Parathyroid adenoma (tissue), 2 donors: ENCODE measurements around the gene IQCB1.
"Not testable (repeated sequence)": the region's sequence is repeated elsewhere in the genome, so short reads cannot be mapped to it uniquely, and the experiment has no call there.

ENCODE experiments used
- H2AFZ ChIP-seq: fragments of 300-600 bp; sonication (generic); one replicate; pipeline ENCODE4 v1.7.0; 2017; ENCODE audit warnings: antibody characterized with exemption, mild to moderate bottlenecking
- H3K27ac ChIP-seq: fragments of 300-600 bp; sonication (generic); one replicate; pipeline ENCODE4 v1.7.0; 2017
- H3K27me3 ChIP-seq: fragments of 300-600 bp; sonication (generic); one replicate; pipeline ENCODE4 v1.7.0; 2017; ENCODE audit warnings: low read length; ENCODE audit not compliant: control insufficient read depth, insufficient read depth
- H3K36me3 ChIP-seq: fragments of 300-600 bp; sonication (generic); one replicate; pipeline ENCODE4 v1.7.0; 2017; ENCODE audit warnings: low read length; ENCODE audit not compliant: control insufficient read depth, insufficient read depth
- H3K4me1 ChIP-seq: fragments of 300-600 bp; sonication (generic); one replicate; pipeline ENCODE4 v1.7.0; 2017; ENCODE audit warnings: control low read depth
- H3K4me2 ChIP-seq: fragments of 300-600 bp; sonication (generic); one replicate; pipeline ENCODE4 v1.7.0; 2017; ENCODE audit warnings: low read length
- H3K4me3 ChIP-seq: fragments of 300-600 bp; sonication (generic); one replicate; pipeline ENCODE4 v1.7.0; 2017; ENCODE audit warnings: low read depth, low read length
- H3K79me2 ChIP-seq: fragments of 300-600 bp; sonication (generic); one replicate; pipeline ENCODE4 v1.7.0; 2017; ENCODE audit warnings: control low read depth
- H3K9ac ChIP-seq: fragments of 300-600 bp; sonication (generic); one replicate; pipeline ENCODE4 v1.7.0; 2017; ENCODE audit warnings: mild to moderate bottlenecking
- H3K9me3 ChIP-seq: fragments of 300-600 bp; sonication (generic); one replicate; pipeline ENCODE4 v1.7.0; 2017; ENCODE audit warnings: low read length; ENCODE audit not compliant: control insufficient read depth
- TF ChIP-seq, protein P1 (sequence below): fragments of 300-600 bp; sonication (generic); IDR thresholded peaks from one replicate; pipeline ENCODE4 v1.7.0; 2017; ENCODE audit warnings: antibody characterized with exemption, mild to moderate bottlenecking
- donor health status: primary hyperparathyroidism.

IQCB1 gene

DNA sequence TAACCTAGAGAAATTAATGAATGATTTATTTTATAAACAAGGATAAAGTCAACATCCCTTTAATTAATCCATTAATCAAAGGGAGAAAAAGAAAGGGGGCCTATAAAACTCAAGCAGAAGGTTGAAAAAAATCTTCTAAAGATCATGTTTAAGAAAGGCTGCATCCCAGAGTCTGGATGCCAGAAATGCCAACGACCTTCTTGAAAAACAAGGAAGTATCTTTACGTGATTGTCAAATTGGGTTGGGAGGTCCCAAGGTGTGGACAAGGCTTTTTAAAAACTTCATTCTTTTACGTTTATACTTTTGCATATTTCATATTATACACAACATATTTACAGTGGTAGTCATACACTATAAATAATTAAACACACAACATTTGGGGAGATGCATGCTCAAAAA is 86.9 kb downstream of the IQCB1 start:
- no peak overlapping the region for H3K27ac ChIP-seq
- H3K36me3 ChIP-seq: no peaks in the 10 kb centered on the region
- H2AFZ ChIP-seq: no peak overlapping the region
- H3K4me3 ChIP-seq: peak overlapping the region; percentile 92
- no peaks in the 10 kb centered on the region for H3K9me3 ChIP-seq
- H3K9ac ChIP-seq: no peak overlapping the region
- TF ChIP-seq, protein P1, sequence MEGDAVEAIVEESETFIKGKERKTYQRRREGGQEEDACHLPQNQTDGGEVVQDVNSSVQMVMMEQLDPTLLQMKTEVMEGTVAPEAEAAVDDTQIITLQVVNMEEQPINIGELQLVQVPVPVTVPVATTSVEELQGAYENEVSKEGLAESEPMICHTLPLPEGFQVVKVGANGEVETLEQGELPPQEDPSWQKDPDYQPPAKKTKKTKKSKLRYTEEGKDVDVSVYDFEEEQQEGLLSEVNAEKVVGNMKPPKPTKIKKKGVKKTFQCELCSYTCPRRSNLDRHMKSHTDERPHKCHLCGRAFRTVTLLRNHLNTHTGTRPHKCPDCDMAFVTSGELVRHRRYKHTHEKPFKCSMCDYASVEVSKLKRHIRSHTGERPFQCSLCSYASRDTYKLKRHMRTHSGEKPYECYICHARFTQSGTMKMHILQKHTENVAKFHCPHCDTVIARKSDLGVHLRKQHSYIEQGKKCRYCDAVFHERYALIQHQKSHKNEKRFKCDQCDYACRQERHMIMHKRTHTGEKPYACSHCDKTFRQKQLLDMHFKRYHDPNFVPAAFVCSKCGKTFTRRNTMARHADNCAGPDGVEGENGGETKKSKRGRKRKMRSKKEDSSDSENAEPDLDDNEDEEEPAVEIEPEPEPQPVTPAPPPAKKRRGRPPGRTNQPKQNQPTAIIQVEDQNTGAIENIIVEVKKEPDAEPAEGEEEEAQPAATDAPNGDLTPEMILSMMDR: no peak
- H3K79me2 ChIP-seq: peaks cover 31% of the 10 kb centered on the region
- peak overlapping the region; percentile 79 for H3K4me2 ChIP-seq
- H3K4me1 ChIP-seq: peaks cover 13% of the 10 kb centered on the region
- H3K27me3 ChIP-seq: no peaks in the 10 kb centered on the region

DNA sequence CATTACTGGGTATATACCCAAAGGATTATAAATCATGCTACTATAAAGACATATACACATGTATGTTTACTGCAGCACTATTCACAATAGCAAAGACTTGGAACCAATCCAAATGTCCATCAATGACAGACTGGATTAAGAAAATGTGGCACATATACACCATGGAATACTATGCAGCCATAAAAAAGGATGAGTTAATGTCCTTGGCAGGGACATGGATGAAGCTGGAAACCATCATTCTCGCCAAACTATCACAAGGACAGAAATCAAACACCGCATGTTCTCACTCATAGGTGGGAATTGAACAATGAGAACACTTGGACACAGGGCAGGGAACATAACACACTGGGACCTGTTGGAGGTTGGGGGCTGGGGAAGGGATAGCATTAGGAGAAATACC is 91.8 kb downstream of the IQCB1 start:
- H3K4me3 ChIP-seq, H3K36me3 ChIP-seq, H3K9ac ChIP-seq, H3K4me1 ChIP-seq, H3K9me3 ChIP-seq, H2AFZ ChIP-seq, H3K27me3 ChIP-seq, H3K27ac ChIP-seq, H3K4me2 ChIP-seq: not testable (repeated sequence)
- H3K79me2 ChIP-seq: peaks cover 60% of the 10 kb centered on the region

DNA sequence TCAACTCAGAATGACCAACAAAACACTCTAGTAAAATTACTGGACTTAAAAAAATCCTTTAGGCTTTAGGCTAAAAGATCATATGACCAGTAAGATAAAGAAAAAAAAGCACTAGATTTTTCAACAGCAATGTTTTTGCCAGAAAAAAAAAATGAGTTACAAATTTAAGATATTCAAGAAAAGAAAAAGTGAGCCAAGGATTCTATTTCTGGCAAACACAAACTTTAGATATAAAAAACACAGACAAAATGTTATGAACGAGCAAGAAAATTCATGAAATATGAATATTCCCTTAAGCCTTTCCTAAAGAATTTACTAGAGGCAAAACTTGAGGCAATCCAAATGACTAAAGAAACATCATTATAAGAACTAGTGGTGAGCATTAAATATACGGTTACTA is 94.0 kb downstream of the IQCB1 start:
- Histone ChIP-seq H3K27me3 (no peaks in the 10 kb centered on the region), H3K4me3 (no peak overlapping the region), H3K27ac (no peak overlapping the region), H3K9me3 (no peaks in the 10 kb centered on the region), H3K4me1 (peaks cover 2% of the 10 kb centered on the region), H3K36me3 (no peaks in the 10 kb centered on the region), H3K4me2 (no peak overlapping the region), H2AFZ (no peak overlapping the region), H3K79me2 (peaks cover 68% of the 10 kb centered on the region), H3K9ac (no peak overlapping the region)
- TF ChIP-seq, protein P1: no peak

DNA sequence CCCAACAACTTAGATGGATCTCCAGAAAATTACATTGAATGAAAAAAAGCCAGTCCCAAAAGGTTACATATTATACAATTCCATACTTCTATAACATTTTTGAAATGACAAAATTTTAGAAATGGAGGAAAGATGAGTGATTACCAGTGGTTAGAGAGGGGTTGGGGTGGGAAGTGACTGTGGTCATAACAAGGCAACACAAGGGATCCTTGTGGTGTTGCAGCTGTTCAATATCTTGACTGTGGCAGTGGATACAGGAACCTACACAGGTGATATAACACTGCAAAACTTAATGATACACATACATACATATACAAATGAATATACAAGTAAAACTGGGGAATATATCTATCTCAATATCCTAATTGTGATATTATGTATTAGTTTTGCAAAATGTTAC is 95.0 kb downstream of the IQCB1 start:
- TF ChIP-seq, protein P1: no peak
- Histone ChIP-seq H3K36me3 (no peaks in the 10 kb centered on the region), H3K4me1 (peaks cover 2% of the 10 kb centered on the region), H3K4me3 (no peak overlapping the region), H3K27me3 (no peaks in the 10 kb centered on the region), H3K79me2 (peaks cover 62% of the 10 kb centered on the region), H3K9ac (no peak overlapping the region), H3K4me2 (no peak overlapping the region), H2AFZ (no peak overlapping the region), H3K27ac (no peak overlapping the region), H3K9me3 (no peaks in the 10 kb centered on the region)

DNA sequence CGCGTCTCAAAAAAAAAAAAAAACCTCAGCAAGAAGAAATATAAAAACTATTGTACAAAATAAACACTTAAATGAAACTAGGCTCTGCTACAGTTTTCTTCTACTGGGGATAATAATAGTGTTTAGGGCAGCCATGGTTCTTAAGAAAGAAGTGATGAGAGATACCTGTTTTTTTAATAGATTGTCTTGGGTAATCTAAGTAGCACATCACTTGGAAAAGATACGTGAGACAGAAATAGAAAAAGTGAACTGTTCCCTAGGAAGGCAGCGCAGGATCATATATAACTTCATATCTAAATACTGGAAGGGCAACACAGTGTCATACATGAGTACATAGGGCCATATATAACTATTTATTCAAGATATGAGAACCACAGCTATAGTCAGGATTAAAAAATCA is 97.2 kb downstream of the IQCB1 start:
- Histone ChIP-seq H3K9ac (no peak overlapping the region), H3K4me2 (no peak overlapping the region), H3K27me3 (no peaks in the 10 kb centered on the region), H3K27ac (no peak overlapping the region), H3K79me2 (peaks cover 56% of the 10 kb centered on the region), H2AFZ (no peak overlapping the region), H3K4me3 (no peak overlapping the region), H3K4me1 (no peaks in the 10 kb centered on the region), H3K36me3 (no peaks in the 10 kb centered on the region), H3K9me3 (no peaks in the 10 kb centered on the region)
- TF ChIP-seq, protein P1: no peak
